H9 (cell line): ENCODE results near the gene PPP1R13B. TPM values are rescaled to one million over a fixed set of nuclear protein-coding genes. Genes with fewer than 3 reads are reported as not detected.

Source experiments
- DNase-seq: peaks from one replicate; pipeline ENCODE4 v3.0.0-alpha.2; 2017
- H2AFZ ChIP-seq: one replicate; pipeline ENCODE4 v1.6.1; 2013; ENCODE audit warnings: mild to moderate bottlenecking, low read length, control low read depth, moderate library complexity
- H2AK5ac ChIP-seq: 2 replicates; pipeline ENCODE4 v1.6.1; 2013; ENCODE audit warnings: low read length, control low read depth, mixed read lengths; ENCODE audit not compliant: insufficient read length
- H2BK120ac ChIP-seq: one replicate; pipeline ENCODE4 v1.6.1; 2013; ENCODE audit warnings: low read depth, mild to moderate bottlenecking, low read length, control low read depth, inconsistent platforms; ENCODE audit not compliant: poor library complexity, severe bottlenecking
- H2BK12ac ChIP-seq: 2 replicates; pipeline ENCODE4 v1.6.1; 2013; ENCODE audit warnings: low read length, control low read depth, mixed read lengths, low read depth; ENCODE audit not compliant: insufficient read length
- H2BK15ac ChIP-seq: 2 replicates; pipeline ENCODE4 v1.6.1; 2013; ENCODE audit warnings: low read depth, low read length, control low read depth
- H2BK20ac ChIP-seq: one replicate; pipeline ENCODE4 v1.6.1; 2013; ENCODE audit warnings: low read depth, mild to moderate bottlenecking, low read length, control low read depth, inconsistent platforms; ENCODE audit not compliant: poor library complexity, severe bottlenecking
- H2BK5ac ChIP-seq: 2 replicates; pipeline ENCODE4 v1.6.1; 2013; ENCODE audit warnings: low read length, control low read depth, mixed read lengths; ENCODE audit not compliant: insufficient read length
- H3K14ac ChIP-seq: 2 replicates; pipeline ENCODE4 v1.6.1; 2013; ENCODE audit warnings: low read length, control low read depth; ENCODE audit not compliant: insufficient read depth
- H3K18ac ChIP-seq: 2 replicates; pipeline ENCODE4 v1.6.1; 2013; ENCODE audit warnings: low read depth, mild to moderate bottlenecking, mixed read lengths, low read length, control low read depth; ENCODE audit not compliant: insufficient read length
- H3K23ac ChIP-seq: 2 replicates; pipeline ENCODE4 v1.6.1; 2013; ENCODE audit warnings: low read length, control low read depth, mixed read lengths, low read depth; ENCODE audit not compliant: insufficient read length
- H3K23me2 ChIP-seq: 2 replicates; pipeline ENCODE4 v1.6.1; 2013; ENCODE audit warnings: low read depth, mild to moderate bottlenecking, mixed read lengths, low read length, control low read depth; ENCODE audit not compliant: insufficient read length, poor library complexity, severe bottlenecking
- H3K27ac ChIP-seq: 2 replicates; pipeline ENCODE4 v1.5.1; 2013; ENCODE audit warnings: low read length, control low read depth, mixed read lengths, low read depth; ENCODE audit not compliant: insufficient read length
- H3K27me3 ChIP-seq: 2 replicates; pipeline ENCODE4 v1.6.1; 2013; ENCODE audit warnings: low read length, control low read depth, inconsistent platforms; ENCODE audit not compliant: insufficient read depth
- H3K4ac ChIP-seq: 2 replicates; pipeline ENCODE4 v1.6.1; 2013; ENCODE audit warnings: low read depth, mild to moderate bottlenecking, control low read depth, inconsistent platforms, low read length, moderate library complexity
- H3K4me1 ChIP-seq: 2 replicates; pipeline ENCODE4 v1.6.1; 2013; ENCODE audit warnings: low read length, control low read depth, inconsistent platforms; ENCODE audit not compliant: insufficient read depth
- H3K4me2 ChIP-seq: 2 replicates; pipeline ENCODE4 v1.6.1; 2013; ENCODE audit warnings: low read length, control low read depth, mixed read lengths; ENCODE audit not compliant: insufficient read length, insufficient read depth
- H3K56ac ChIP-seq: 2 replicates; pipeline ENCODE4 v1.6.1; 2013; ENCODE audit warnings: low read depth, mild to moderate bottlenecking, mixed read lengths, low read length, control low read depth; ENCODE audit not compliant: insufficient read length
- H3K79me1 ChIP-seq: 2 replicates; pipeline ENCODE4 v1.6.1; 2013; ENCODE audit warnings: low read depth, mild to moderate bottlenecking, moderate library complexity, low read length, control low read depth, inconsistent platforms; ENCODE audit not compliant: insufficient read depth, poor library complexity, severe bottlenecking
- H3K79me2 ChIP-seq: 2 replicates; pipeline ENCODE4 v1.6.1; 2013; ENCODE audit warnings: low read length, control low read depth, inconsistent platforms; ENCODE audit not compliant: insufficient read depth
- H3K9ac ChIP-seq: 2 replicates; pipeline ENCODE4 v1.6.1; 2013; ENCODE audit warnings: low read length, control low read depth, mixed read lengths; ENCODE audit not compliant: insufficient read length; ENCODE audit errors: extremely low read depth
- H3K9me3 ChIP-seq: one replicate; pipeline ENCODE4 v1.6.1; 2013; ENCODE audit warnings: low read depth, low read length, inconsistent platforms; ENCODE audit not compliant: control insufficient read depth
- H3T11ph ChIP-seq: one replicate; pipeline ENCODE4 v1.6.1; 2013; ENCODE audit warnings: mild to moderate bottlenecking, low read length, control low read depth, inconsistent platforms
- H4K20me1 ChIP-seq: one replicate; pipeline ENCODE4 v1.6.1; 2013; ENCODE audit not compliant: control insufficient read depth, insufficient read length, insufficient read depth
- H4K5ac ChIP-seq: 2 replicates; pipeline ENCODE4 v1.6.1; 2013; ENCODE audit warnings: low read depth, mild to moderate bottlenecking, mixed read lengths, low read length, control low read depth; ENCODE audit not compliant: insufficient read length
- H4K8ac ChIP-seq: replicated peaks from 2 replicates; pipeline ENCODE4 v1.6.1; 2013; ENCODE audit warnings: low read length, control low read depth, mixed read lengths, low read depth; ENCODE audit not compliant: insufficient read length
- H4K91ac ChIP-seq: 2 replicates; pipeline ENCODE4 v1.6.1; 2013; ENCODE audit warnings: low read depth, mild to moderate bottlenecking, moderate library complexity, mixed read lengths, low read length, control low read depth; ENCODE audit not compliant: insufficient read length
- H3K27ac Mint-ChIP-seq, 3 experiments: 2 replicates in 2 of 3; 3 replicates in 1 of 3; pipeline ENCODE4 v1.8.0; 2020 to 2021; ENCODE audit warnings: mixed read lengths in 3 of 3, mild to moderate bottlenecking in 1 of 3, moderate library complexity in 1 of 3
- H3K27me3 Mint-ChIP-seq: 2 replicates; pipeline ENCODE4 v1.8.0; 2021; ENCODE audit warnings: low read depth, mild to moderate bottlenecking, moderate library complexity, mixed read lengths
- H3K36me3 Mint-ChIP-seq, 3 experiments: 2 replicates in 2 of 3; 3 replicates in 1 of 3; pipeline ENCODE4 v1.8.0; 2020 to 2021; ENCODE audit warnings: low read depth in 3 of 3, mixed read lengths in 3 of 3; ENCODE audit not compliant: insufficient read depth in 1 of 3
- H3K4me1 Mint-ChIP-seq, 2 experiments: 2 replicates each; pipeline ENCODE4 v1.8.0; 2020; ENCODE audit warnings: mixed read lengths in 2 of 2
- H3K4me3 Mint-ChIP-seq, 2 experiments: 2 replicates in 1 of 2; 3 replicates in 1 of 2; pipeline ENCODE4 v1.8.0; 2020 to 2021; ENCODE audit warnings: mild to moderate bottlenecking in 2 of 2, mixed read lengths in 2 of 2, moderate library complexity in 1 of 2
- H3K9me3 Mint-ChIP-seq, 2 experiments: 2 replicates in 1 of 2; 3 replicates in 1 of 2; pipeline ENCODE4 v1.8.0; 2020; ENCODE audit warnings: mild to moderate bottlenecking in 2 of 2, mixed read lengths in 2 of 2, moderate library complexity in 1 of 2
- CTCF ChIP-seq: fragments of 200-600 bp; sonication (generic); conservative IDR thresholded peaks from 3 replicates; pipeline ENCODE4 v1.8.0; 2021; ENCODE audit warnings: antibody characterized with exemption, mild to moderate bottlenecking
- WGBS: extraction: QIAGEN DNeasy Blood & Tissue Kit; methylation state at CpG from one replicate; pipeline ENCODE4 v1.1.7; 2013; ENCODE audit warnings: missing lambda C conversion rate, low lambda C conversion rate, mixed read lengths; ENCODE audit not compliant: insufficient read length; ENCODE audit errors: extremely low coverage; 5-methylcytosine and 5-hydroxymethylcytosine counted together
- total RNA-seq: library from RNA; stranded (reverse); gene quantifications from 2 replicates; pipeline ENCODE4 v1.2.1, GENCODE V29; 2021

PPP1R13B gene
- total RNA-seq, 1 experiment from 2014 or later, result 6.0 TPM

GRCh38 chr14:103811189-103811588 lies 36.2 kb downstream of the PPP1R13B start:
- H3K79me1 ChIP-seq, result no peaks in the 10 kb centered on the region
- H3K27me3 ChIP-seq, result no peaks in the 10 kb centered on the region
- H3K56ac ChIP-seq, result no peak overlapping the region
- no peak overlapping the region for H4K91ac ChIP-seq
- Mint-ChIP-seq H3K27ac (no peak overlapping the region), H3K4me3 (no peak overlapping the region), H3K27me3 (no peaks in the 10 kb centered on the region; the same call in 1 of the 2 replicates), H3K4me1 (no peaks in the 10 kb centered on the region), H3K9me3 (peaks cover 0 to 3% of the 10 kb centered on the region in 2 experiments; a peak in 1 of 5 replicates), H3K36me3 (peaks cover 0 to 4% (median 0%) of the 10 kb centered on the region in 3 experiments; a peak in 2 of 7 replicates)
- H4K5ac ChIP-seq, result no peak overlapping the region
- no peak overlapping the region for H2BK5ac ChIP-seq
- H3K14ac ChIP-seq, result no peak overlapping the region
- DNase-seq, result no peak
- H2BK12ac ChIP-seq, result no peak overlapping the region
- no peaks in the 10 kb centered on the region for H3K79me2 ChIP-seq
- no peak overlapping the region for H3K9ac ChIP-seq
- no peaks in the 10 kb centered on the region for H3K23me2 ChIP-seq
- H2AK5ac ChIP-seq, result no peak overlapping the region
- no peak overlapping the region for H2BK15ac ChIP-seq
- no peak for TF ChIP-seq CTCF
- H3K9me3 ChIP-seq, result no peaks in the 10 kb centered on the region
- no peak overlapping the region for H2BK20ac ChIP-seq
- H3K27ac ChIP-seq, result no peak overlapping the region
- no peak overlapping the region for H2BK120ac ChIP-seq
- no peaks in the 10 kb centered on the region for H4K20me1 ChIP-seq
- no peak overlapping the region for H3K4me2 ChIP-seq
- no peak overlapping the region for H3K4ac ChIP-seq
- H3K18ac ChIP-seq, result no peak overlapping the region
- WGBS, result no CpG with 5 or more reads among the region's 2 CpGs
- H2AFZ ChIP-seq, result no peak overlapping the region
- H3T11ph ChIP-seq, result no peak overlapping the region
- H3K4me1 ChIP-seq, result no peaks in the 10 kb centered on the region
- no peak overlapping the region for H4K8ac ChIP-seq
- no peak overlapping the region for H3K23ac ChIP-seq
